GM10847 (cell line): ENCODE results near the gene ZNF195.

Experiments used
- POLR2A ChIP-seq: IDR thresholded peaks from 2 replicates; pipeline ENCODE4 v1.6.1; 2011; ENCODE audit not compliant: insufficient read length; ENCODE audit errors: extremely low read depth

The ZNF195 gene

GRCh38 chr11:3347127-3347526, 31.8 kb downstream of the ZNF195 start:
- TF ChIP-seq POLR2A = no peak

DNA sequence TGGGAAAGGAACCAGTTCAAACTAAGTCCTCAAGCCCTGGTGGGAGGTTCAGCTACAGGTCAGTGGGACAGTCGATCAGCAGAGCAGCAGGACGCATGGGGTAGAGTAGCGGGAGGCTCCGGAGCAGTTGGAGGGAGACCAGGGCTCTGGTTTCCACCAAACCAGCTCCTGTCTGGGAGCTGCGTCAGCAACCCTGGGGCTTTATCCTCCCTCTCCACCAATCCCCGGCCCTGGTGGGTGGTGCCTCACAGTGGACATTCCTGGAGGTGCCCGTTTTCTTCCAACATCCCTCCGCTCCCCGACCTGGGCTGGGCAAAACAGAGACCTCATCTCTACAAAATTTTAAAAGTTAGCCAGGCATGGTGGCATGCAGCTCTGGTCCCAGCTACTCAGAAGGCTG, 32.4 kb downstream of the ZNF195 start:
- no peak for TF ChIP-seq POLR2A

DNA sequence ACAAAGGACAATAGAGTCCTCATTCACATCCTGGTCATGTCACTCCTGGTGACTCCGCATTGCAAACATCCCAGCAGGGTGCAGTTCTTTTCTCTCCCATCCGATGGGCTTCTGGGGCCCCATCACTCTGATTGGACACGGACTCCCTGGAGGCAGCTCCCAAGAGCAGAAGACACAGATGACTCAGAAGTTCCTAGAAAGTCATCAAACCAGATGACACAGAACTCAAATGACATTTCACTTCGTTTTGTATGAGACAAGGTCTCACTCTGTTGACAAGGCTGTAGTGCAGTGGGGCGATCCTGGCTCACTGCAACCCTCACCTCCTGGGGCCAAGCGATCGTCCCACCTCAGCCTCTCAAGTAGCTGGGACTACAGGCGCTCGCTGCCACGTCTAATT, 33.2 kb downstream of the ZNF195 start:
- TF ChIP-seq POLR2A = no peak

DNA sequence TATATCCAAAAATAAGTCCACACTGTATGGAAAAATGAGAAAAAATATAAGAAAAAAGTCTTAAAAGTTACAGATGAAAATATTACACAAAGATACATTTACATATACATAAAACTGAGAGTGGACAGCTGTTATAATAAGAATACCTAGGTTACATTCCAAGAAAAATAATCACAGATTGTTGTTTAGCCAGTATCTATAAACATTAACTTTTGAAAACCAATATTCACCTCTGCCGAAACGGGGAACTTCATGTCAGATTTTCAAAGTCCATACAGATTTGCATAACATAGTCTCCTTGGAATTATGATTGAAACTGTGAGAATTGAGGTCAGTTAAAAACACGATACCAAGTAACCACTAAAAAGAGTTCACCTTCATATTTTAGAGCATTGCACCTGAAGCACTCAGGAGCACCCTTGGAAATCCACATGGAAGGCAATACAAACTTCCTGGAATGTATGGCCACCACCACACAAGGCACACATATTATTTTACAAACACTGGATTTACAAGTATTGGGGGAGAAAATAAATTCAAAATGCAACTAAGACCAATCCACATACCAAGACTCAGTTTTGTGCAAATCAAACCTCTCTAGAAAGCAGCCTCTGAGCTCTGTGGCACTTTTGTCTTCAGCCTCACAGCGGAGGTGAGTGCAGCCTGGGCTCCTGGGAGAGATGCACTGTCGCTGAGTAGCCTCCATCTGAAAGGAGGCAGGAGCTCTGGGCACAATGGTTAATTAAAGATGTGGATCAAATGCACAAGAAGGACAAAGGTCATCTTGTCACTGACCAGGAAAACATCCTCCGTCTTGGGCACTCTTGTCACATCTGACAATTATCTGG, 34.4 kb downstream of the ZNF195 start:
- TF ChIP-seq POLR2A = no peak

GRCh38 chr11:3342709-3343108, 36.2 kb downstream of the ZNF195 start:
- no peak for TF ChIP-seq POLR2A

- no peak for TF ChIP-seq POLR2A
These were observed 37.6 kb downstream of the ZNF195 start for GRCh38 chr11:3341298-3341697.

DNA sequence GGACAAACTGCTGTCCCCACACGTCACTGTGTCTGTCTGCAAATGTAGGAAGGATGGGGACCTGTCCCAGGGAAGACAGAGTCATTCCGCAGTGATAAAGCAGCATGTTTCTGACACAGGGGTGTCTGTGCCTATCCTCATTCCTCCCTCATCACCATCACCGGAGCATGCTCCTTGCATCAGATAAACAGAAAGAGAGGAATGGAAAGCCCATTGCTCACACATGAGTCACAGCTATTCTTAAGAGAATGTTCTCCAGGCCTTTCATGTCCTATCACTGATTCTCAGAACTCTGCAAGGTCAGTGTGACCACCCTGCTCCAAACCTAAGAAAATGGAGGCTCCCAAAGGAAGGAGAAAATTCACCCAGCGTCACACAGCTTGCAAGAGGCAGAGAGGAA, 38.9 kb downstream of the ZNF195 start:
- TF ChIP-seq POLR2A = no peak

GRCh38 chr11:3339340-3339624, 39.7 kb downstream of the ZNF195 start:
- TF ChIP-seq POLR2A = no peak

GRCh38 chr11:3338569-3339339, 40.2 kb downstream of the ZNF195 start:
- no peak for TF ChIP-seq POLR2A
